Thoracic aorta (tissue), 2 donors: ENCODE data around the gene CTBP2. TPM values are rescaled to one million over a fixed set of nuclear protein-coding genes. Genes with fewer than 3 reads are reported as not detected.
"Not testable (repeated sequence)": the region's sequence is repeated elsewhere in the genome, so short reads cannot be mapped to it uniquely, and the experiment has no call there.

Experiments used
- ATAC-seq: fragments of 150-250 bp; one replicate; pipeline ENCODE4 v1.8.0; 2017; ENCODE audit warnings: low read depth; ENCODE audit not compliant: insufficient number of reproducible peaks, low FRiP score
- DNase-seq: peaks from one replicate; pipeline ENCODE4 v3.0.0-alpha.2; 2020; ENCODE audit warnings: low spot score
- H3K27ac ChIP-seq, 2 donors: fragments of 200-600 bp; sonication (generic); 1 replicate in 1 of 2; 2 replicates in 1 of 2; pipeline ENCODE4 v1.5.1; 2016; ENCODE audit warnings: mild to moderate bottlenecking in 2 of 2, moderate library complexity in 2 of 2
- H3K27me3 ChIP-seq: fragments of 200-600 bp; sonication (generic); replicated peaks from 2 replicates; pipeline ENCODE4 v1.6.0; 2016; ENCODE audit warnings: mild to moderate bottlenecking; ENCODE audit not compliant: insufficient read depth
- H3K36me3 ChIP-seq: fragments of 200-600 bp; sonication (generic); one replicate; pipeline ENCODE4 v1.5.1; 2016
- H3K4me1 ChIP-seq, 2 donors: fragments of 200-600 bp; sonication (generic); 1 replicate in 1 of 2; 2 replicates in 1 of 2; pipeline versions ENCODE4 v1.5.1 to v1.6.0; 2016; ENCODE audit warnings: low read depth in 2 of 2, mild to moderate bottlenecking in 1 of 2; ENCODE audit not compliant: control insufficient read depth in 1 of 2
- H3K4me3 ChIP-seq: fragments of 200-600 bp; sonication (generic); 2 replicates; pipeline ENCODE4 v1.5.1; 2016; ENCODE audit warnings: mild to moderate bottlenecking
- H3K9me3 ChIP-seq: fragments of 200-600 bp; sonication (generic); 2 replicates; pipeline ENCODE4 v1.5.1; 2016
- CTCF ChIP-seq: fragments of 200-600 bp; sonication (generic); IDR thresholded peaks from one replicate; pipeline ENCODE4 v1.5.1; 2019; ENCODE audit warnings: antibody characterized with exemption
- total RNA-seq, 2 donors: library from RNA; depleted of rRNA; stranded (reverse); fragments of >200 nt; gene quantifications; one replicate each; pipeline versions ENCODE4 v1.1.0 to v1.2.3, GENCODE V29; 2016

Gene CTBP2
- total RNA-seq, 2 donors from 2014 or later = 62.8 to 80.6 TPM

DNA sequence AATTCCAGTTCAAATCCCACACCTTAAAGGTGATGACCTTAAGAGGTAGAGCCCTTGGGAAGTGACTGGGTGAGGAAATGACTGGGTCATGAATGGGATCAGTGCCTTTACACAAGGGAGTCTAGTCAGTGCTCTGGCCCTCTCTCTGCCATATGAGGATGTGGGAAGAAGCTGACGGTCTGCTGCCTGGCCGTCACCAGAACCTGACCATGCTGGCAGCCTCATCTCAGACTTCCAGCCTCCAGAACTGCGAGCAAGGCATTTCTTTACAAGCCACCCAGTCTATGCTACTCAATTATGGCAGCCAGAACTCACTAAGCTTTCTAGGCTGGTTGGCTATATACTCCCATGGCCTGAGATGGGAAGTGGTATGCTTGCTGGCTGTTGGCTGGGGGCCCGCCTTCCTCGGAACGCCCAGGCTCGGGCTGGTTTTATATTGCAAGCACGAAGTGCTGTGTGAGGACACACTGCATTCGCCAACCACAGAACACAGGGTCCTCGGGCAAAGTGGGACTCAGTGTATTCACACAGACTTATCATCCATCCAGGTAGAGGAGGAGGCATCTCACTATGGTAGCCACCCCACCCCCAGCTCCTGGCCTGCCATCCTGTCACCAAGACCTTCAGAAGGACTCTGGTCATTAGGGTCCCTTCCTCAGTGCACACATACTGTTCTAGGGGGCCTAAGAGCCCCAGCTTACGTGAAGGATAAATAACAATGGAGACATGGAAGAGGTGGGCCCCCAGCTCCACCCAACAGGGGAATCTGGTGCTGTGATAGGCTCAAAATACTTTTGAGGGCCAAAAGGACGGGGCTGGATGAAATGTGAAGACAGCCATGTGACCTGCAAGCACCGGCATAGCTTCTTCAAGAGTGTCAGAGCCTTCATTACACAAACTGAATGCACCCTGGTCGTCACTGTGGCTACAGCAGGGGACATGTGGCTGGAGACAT is 169.4 kb downstream of the CTBP2 start:
- H3K27me3 ChIP-seq = no peaks in the 10 kb centered on the region
- ATAC-seq = no peak
- TF ChIP-seq CTCF = no peak

GRCh38 chr10:124989526-124989925 is 170.8 kb downstream of the CTBP2 start:
- DNase-seq (no peak), ATAC-seq (no peak)
- Histone ChIP-seq H3K36me3 (peaks cover 24% of the 10 kb centered on the region), H3K9me3 (no peaks in the 10 kb centered on the region), H3K4me1 (peaks cover 0 to 24% of the 10 kb centered on the region in 2 donors), H3K27me3 (no peaks in the 10 kb centered on the region), H3K4me3 (no peak overlapping the region), H3K27ac (no peak overlapping the region)
- no peak for TF ChIP-seq CTCF

More for the DNA sequence above, 169.4 kb downstream of the CTBP2 start:
- peak overlapping the region; percentile 3 to 59 for H3K27ac ChIP-seq
- peaks cover 0 to 33% of the 10 kb centered on the region in 2 donors for H3K4me1 ChIP-seq
- H3K4me3 ChIP-seq = no peak overlapping the region
- no peaks in the 10 kb centered on the region for H3K9me3 ChIP-seq
- H3K36me3 ChIP-seq = peaks cover 30% of the 10 kb centered on the region
- no peak for DNase-seq

DNA sequence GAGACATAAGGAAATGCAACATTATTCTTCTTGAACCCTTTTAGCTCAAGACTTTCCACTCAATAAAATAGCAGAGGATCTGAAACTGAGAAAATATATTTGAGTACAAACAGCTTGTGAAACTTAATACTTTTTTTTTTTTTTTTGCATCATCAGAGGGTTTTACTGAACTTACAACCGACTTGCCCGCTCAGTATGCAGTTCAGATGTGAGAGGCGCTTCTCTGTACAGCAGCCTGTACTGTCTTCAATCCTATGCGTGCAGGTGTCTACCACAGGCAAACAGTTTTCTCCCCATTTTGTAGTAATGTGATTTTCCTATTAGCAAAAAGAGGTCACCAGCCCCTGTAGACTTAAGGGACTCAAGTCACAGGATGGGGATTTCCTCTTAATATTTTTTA is 171.6 kb downstream of the CTBP2 start:
- not testable (repeated sequence) for H3K27me3 ChIP-seq, H3K4me3 ChIP-seq, DNase-seq, H3K9me3 ChIP-seq, ATAC-seq, H3K27ac ChIP-seq
- Histone ChIP-seq H3K36me3 (peaks cover 17% of the 10 kb centered on the region), H3K4me1 (peaks cover under 1 to 27% of the 10 kb centered on the region in 2 donors)

GRCh38 chr10:124987788-124988187 is 172.6 kb downstream of the CTBP2 start:
- Histone ChIP-seq H3K4me3 (no peak overlapping the region), H3K9me3 (no peaks in the 10 kb centered on the region), H3K4me1 (peaks cover 4 to 33% of the 10 kb centered on the region in 2 donors), H3K27ac (no peak overlapping the region), H3K36me3 (peaks cover 9% of the 10 kb centered on the region), H3K27me3 (no peaks in the 10 kb centered on the region)
- ATAC-seq (no peak), DNase-seq (no peak)
- no peak for TF ChIP-seq CTCF

GRCh38 chr10:124985162-124985561 is 175.2 kb downstream of the CTBP2 start:
- Histone ChIP-seq H3K4me1 (peaks cover 4 to 15% of the 10 kb centered on the region in 2 donors), H3K36me3 (peaks cover 6% of the 10 kb centered on the region), H3K27me3 (no peaks in the 10 kb centered on the region), H3K27ac (no peak overlapping the region), H3K9me3 (no peaks in the 10 kb centered on the region), H3K4me3 (no peak overlapping the region)
- ATAC-seq = no peak
- DNase-seq = no peak
- no peak for TF ChIP-seq CTCF
